ENCODE data around the gene MAPKAP1.

MAPKAP1 gene

DNA sequence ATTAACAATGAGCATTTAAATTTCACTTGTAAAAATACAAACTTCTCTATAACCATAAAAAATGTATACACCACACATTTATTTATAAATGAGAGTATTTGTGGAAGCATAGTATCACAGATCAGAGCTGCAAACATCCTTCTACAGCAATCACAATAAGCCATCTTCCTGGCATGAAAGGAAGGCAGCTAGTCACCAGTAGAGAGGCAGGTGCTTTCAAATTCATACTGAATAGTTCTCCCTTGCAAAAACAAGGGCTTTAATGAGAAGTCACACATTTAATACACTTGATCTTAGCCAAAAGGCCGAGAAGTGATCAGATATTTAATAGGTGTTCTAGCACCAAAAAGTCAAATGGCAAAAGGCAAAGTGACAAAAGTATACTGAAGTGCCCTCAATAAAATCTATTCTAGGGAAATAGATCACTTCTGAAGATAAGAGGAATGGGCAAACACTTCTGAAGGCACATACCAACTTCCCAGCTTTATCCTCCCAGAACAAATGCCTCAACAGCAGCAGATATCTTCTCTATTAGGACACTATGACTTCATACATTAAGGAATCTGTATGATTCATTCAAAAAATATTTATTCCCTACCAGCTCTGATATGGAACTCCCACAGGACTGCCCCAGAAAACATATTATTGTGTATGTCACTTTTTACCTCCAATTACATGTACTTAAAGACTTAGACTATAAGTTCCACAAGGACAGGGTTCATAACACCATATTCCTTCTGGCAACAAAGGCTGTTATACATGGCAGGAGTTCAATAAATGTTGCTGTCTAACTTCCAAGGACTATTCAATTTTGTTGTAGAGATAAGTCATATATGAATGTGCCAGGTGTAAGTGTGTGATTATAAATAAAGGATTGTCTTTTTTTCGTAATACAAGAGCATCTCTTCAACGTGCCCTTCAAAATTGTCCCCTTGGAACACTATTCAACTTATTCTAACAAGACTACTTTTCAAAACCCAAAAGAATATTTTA lies 31.7 kb downstream of the MAPKAP1 start:
- DNase-seq (ENCODE audit: low read depth), result no peak

DNA sequence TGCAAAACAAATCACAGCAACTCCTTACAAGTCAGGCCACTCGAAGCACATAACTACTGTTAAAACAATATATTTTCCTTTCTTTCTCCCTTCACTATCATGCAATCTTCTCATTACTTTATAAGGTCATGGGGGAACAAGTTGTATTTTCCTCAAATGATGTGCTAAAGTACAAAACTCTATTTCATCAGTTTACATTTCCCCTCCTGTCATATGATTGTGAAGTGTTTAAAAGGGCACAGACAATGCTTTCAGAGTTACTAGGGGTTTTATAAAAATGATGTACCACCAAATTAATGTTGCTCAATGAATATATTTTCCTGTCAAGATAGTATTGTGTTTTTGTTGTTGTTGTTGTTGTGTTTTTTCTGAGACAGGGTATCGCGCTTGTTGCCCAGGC lies 34.1 kb downstream of the MAPKAP1 start:
- no peak for DNase-seq (ENCODE audit: low read depth)

GRCh38 chr9:125663127-125663526 lies 43.9 kb downstream of the MAPKAP1 start:
- DNase-seq (ENCODE audit: low read depth), result no peak

GRCh38 chr9:125660557-125660956 lies 46.5 kb downstream of the MAPKAP1 start:
- no peak for DNase-seq (ENCODE audit: low read depth)

GRCh38 chr9:125659954-125660353 lies 47.1 kb downstream of the MAPKAP1 start:
- no peak for DNase-seq (ENCODE audit: low read depth)

GRCh38 chr9:125659201-125659840 lies 47.7 kb downstream of the MAPKAP1 start:
- DNase-seq (ENCODE audit: low read depth), result no peak

- no peak for DNase-seq (ENCODE audit: low read depth)
Observed at GRCh38 chr9:125656560-125656959, 50.4 kb downstream of the MAPKAP1 start.

GRCh38 chr9:125655691-125656410 lies 51.2 kb downstream of the MAPKAP1 start:
- no peak for DNase-seq (ENCODE audit: low read depth)

GRCh38 chr9:125655066-125655633 lies 51.9 kb downstream of the MAPKAP1 start:
- DNase-seq (ENCODE audit: low read depth), result no peak

GRCh38 chr9:125654121-125654520 lies 52.9 kb downstream of the MAPKAP1 start:
- no peak for DNase-seq (ENCODE audit: low read depth)

GRCh38 chr9:125653325-125653724 lies 53.7 kb downstream of the MAPKAP1 start:
- no peak for DNase-seq (ENCODE audit: low read depth)

DNA sequence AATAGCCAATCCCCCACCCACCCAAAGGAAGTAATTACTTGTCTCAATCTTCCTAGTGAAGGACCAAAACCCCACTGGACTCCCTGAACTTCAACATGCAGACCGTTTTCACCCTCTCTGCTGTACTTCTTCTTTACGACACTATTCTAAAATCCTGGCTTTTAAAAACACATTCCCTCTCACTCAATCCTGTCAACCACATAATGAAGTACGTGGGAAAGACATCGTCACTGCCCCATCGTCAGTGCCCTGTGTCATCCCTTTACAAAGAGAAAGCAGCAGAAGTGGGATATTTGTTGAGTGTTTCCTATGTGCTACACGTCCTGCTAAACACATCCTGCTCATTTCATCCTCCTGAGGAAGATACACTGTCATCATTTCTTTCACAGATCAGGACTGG lies 54.2 kb downstream of the MAPKAP1 start:
- no peak for DNase-seq (ENCODE audit: low read depth)

DNA sequence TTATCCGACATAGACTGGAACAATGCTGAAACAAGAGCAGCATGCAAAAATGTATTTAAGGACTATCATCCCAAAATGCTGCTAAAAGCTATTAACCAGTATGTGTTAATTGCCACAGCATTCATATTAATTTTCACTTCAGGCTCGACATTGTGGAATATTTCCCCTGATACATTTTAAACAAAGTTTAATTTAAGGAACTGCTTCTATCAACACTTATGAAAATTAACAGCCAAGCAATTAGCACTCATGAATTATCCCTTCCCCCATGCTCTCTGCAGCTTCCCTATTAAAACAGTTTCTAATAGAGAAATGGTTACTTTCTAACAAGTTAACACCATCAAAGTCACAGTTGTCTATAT lies 54.8 kb downstream of the MAPKAP1 start:
- no peak for DNase-seq (ENCODE audit: low read depth)

- no peak for DNase-seq (ENCODE audit: low read depth)
Observed at GRCh38 chr9:125651576-125652232, 55.3 kb downstream of the MAPKAP1 start.

DNA sequence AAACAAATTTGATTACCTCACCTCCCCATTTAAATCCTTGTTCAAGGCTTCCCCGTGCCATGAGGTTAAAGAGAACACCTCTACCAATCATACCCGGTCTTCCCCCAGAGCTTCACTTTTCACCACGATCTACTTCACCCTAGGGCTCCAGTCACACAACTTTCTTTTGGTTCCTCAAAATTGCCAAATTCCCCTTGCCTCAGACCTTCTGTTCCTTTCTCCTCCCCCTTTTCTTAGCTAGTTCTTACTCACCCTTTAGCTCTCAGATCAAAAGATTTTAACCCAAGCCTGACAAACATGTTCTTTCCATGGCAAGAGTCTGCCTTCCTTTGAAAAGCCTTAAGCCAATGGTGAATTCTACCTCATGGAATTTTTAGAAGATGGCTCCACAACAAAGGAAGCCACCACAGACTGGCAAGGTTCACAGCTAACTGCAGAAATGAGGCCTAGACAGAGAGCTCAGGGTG lies 56.7 kb downstream of the MAPKAP1 start:
- DNase-seq (ENCODE audit: low read depth), result no peak

DNA sequence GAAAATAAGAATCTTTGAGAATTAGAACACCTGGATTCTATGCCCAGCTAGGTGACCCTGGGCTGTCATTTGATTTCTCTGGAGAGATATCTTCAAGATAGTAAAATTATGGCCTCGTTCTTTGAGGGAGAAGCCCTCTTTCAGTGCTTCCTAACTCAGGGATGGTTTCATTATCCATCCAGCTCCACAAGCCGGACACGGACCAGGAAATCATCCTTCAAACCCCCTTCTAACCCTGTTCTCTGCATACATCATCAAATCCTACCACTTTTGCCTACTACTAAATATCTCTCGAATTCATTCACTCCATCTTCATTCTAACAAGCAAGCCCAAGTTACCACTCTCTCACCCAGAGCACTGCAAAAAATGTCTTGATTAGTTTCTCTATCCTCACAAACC lies 57.2 kb downstream of the MAPKAP1 start:
- no peak for DNase-seq (ENCODE audit: low read depth)

DNA sequence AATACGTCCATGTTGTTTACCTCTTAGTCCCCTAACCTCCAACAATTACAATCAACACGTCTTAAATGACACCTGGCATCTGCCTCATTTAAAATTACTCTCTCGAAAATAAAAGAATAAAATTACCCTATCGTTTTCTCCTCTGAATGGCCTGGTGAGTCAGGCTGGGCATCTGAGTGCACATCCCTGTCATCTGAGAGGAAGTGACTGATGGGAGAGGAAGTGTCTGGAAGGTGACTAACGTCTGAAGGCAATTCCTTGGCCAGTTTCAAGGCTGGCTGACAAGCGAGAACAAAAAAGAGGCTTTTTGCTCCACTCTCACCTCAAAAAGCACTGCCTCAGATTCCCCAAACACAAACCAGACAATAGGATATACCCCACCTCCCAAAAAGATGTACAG lies 57.7 kb downstream of the MAPKAP1 start:
- DNase-seq (ENCODE audit: low read depth), result no peak

DNA sequence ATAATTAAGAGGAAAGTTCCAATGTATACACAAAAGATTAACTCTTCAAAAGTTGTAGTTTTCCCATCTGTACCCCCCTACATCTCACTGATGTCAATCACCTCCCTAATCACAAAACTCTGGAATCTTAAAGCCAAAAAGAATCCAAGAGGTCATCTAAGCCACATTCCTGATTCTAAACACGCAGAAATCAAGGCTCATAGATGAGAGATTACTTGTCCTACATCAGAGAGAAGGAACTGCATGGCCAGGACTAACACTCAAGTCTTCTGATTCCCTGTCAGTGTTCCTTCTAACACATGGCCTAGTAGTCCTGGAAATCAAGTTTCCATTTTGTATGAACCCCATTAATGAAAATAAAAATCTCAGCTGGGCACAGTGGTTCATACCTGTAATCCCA lies 58.7 kb downstream of the MAPKAP1 start:
- no peak for DNase-seq (ENCODE audit: low read depth)

DNA sequence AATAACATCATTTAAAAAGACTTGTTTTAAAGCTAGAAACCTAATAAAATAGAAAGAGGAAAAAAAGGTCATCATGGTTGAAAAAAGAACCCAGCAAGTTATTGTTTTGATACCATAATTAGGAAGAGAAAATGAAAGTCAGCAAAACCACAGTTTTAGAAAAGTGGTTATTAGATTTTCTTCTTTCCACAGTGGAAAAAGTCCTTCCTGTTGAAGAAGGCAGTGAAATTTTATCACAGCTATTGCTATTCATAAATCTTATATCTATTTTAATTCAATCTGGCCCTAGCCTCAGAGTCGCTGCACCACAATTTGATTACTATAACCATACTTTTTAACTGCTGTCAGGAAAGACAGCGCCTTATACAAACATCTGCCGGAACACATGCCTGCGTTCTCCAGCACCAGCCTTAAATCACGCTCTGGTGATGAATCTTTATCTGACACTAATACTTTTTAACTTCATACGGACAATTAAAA lies 60.3 kb downstream of the MAPKAP1 start:
- no peak for DNase-seq (ENCODE audit: low read depth)

DNA sequence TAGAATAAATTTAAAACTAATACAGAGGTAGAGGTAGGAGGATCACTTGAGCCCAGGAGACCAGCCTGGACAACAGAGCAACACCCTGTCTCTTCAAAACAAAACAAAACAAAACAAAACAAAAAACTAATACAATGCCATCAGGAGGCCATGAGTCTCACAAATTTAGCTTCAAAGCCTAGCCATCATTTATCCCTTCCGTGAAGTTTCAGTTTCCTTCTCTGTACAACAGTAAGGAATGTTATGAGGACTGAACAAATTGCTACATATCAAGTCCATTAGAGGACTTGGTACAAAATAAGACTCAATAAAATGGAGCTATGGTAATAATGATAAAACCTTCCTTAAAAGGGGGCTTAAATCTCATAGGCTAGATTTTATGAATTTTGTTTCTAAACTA lies 60.8 kb downstream of the MAPKAP1 start:
- no peak for DNase-seq (ENCODE audit: low read depth)

- no peak for DNase-seq (ENCODE audit: low read depth)
Observed at GRCh38 chr9:125644819-125645507, 62.0 kb downstream of the MAPKAP1 start.

Measured in stimulated activated CD8-positive, alpha-beta memory T cell treated with anti-CD3 and anti-CD28 coated beads, Interleukin-12 subunit alpha, Interleukin-12 subunit beta, amount 100 ng/mL, for 4 hours (primary cell).